Uterus (tissue), 2 donors: ENCODE measurements around the gene E2F8.

Experiments
- CTCF ChIP-seq, 4 experiments: fragments of 200-600 bp in 2 of 4; fragments of 450-650 bp in 2 of 4; sonication (generic) in 2 of 4; IDR thresholded peaks; one replicate each; pipeline ENCODE4 v1.5.1; 2016 to 2019; ENCODE audit warnings: antibody characterized with exemption in 4 of 4, mild to moderate bottlenecking in 2 of 4, moderate library complexity in 1 of 4
- POLR2A ChIP-seq, 2 donors: fragments of 450-650 bp; IDR thresholded peaks; one replicate each; pipeline ENCODE4 v1.6.1; 2016; ENCODE audit warnings: antibody characterized with exemption in 2 of 2, mild to moderate bottlenecking in 1 of 2, moderate library complexity in 1 of 2

DNA sequence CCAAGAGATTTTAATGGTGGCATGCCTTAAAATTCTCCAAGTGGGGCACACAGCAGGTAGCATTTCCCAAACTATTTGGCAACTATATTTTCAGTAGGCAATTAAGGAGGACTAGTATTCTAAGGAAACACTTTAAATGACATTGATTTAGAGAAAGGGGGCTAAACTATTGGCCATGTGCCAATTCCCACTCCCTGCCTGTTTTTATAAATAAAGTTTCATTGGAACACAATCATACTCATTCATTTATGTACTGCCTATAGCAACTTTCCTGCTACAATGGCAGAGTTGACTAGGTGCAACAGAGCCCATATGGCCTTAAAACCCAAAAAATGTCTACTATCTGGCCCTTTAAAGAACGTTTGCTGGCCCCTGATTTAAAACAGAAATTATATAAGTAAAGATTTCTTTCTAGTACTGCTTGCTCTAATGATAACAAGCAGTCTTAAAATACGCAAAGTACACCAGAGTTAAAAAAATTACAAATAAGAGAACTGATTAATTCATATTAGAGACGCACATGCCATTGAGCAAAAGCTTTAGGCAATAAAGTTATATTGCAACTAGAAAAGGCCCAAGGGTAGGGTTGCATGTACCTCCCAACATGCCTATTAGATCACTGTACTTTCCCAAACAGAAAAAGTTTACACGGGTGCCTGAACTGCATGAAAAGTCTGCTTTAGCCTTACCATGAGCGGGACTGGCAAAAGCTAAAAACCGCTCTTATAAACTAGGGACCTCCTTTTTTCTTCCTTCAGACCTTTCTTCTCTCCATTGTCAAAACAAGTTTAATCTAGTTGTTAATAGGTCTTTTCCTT lies 14.2 kb downstream of the E2F8 start:
- TF ChIP-seq CTCF (IDR thresholded peaks at IDR 0.05) (no peak), POLR2A (IDR thresholded peaks at IDR 0.05) (no peak)
